HG03521 (cell line): Measurements from ENCODE around the gene ZBTB42.

ENCODE experiments used
- ATAC-seq: cut with Tn5 transposase; IDR thresholded peaks from one replicate; pipeline ENCODE4 v1.9.1; 2021; ENCODE audit warnings: mild to moderate bottlenecking, moderate library complexity; ENCODE audit not compliant: unreplicated experiment

Gene ZBTB42

DNA sequence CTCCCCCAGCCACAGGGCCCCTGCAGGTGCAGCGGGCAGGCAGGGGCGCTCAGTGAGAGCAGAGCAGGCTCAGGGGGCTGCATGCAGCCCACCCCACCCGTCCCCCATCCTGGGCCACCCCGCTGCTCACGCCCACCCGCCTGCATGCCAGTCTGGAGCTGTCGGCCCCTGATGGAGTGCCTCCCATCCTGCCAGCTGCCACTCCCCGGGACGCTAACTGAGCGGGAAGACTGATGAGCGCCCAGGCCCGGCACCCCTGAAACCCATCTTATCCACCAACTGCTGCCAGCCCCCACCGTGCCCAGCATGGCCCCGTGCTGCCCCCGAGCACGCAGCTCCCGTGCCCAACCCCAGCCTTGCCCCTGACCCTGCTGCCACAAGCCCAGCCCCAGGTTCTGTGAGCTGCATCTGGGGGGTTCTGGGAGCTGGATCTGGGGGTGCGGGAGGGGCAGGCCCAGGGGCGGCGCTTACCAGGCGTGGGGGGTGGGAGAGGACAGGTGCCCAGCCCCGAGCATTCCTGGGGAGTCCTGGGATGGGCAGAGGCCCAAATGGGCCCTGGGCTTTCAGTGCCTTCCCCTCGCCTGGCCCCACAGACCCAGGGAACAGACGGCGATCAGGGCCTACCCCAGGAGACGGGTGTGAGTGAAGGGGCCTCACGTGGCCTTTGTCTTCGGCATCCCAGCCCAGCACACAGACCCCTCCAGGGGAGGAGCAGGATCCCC lies 18.7 kb upstream of the ZBTB42 start:
- no peak for ATAC-seq

DNA sequence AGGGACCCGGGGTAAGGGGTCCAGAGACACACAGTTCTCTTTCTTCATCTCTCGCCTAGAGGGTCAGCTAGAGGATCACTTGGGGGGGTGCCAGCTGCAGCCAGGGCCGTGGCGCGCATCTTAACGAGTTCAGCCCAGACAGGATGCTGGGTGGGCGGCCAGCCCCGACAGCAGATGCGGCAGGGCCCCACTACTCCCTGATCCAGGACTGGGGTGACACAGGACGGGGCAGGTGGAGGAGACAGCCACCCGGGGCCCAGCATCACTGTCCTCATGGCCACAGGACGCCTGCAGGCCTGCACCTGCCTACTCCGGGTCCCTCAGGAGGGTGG lies 18.1 kb upstream of the ZBTB42 start:
- no peak for ATAC-seq

DNA sequence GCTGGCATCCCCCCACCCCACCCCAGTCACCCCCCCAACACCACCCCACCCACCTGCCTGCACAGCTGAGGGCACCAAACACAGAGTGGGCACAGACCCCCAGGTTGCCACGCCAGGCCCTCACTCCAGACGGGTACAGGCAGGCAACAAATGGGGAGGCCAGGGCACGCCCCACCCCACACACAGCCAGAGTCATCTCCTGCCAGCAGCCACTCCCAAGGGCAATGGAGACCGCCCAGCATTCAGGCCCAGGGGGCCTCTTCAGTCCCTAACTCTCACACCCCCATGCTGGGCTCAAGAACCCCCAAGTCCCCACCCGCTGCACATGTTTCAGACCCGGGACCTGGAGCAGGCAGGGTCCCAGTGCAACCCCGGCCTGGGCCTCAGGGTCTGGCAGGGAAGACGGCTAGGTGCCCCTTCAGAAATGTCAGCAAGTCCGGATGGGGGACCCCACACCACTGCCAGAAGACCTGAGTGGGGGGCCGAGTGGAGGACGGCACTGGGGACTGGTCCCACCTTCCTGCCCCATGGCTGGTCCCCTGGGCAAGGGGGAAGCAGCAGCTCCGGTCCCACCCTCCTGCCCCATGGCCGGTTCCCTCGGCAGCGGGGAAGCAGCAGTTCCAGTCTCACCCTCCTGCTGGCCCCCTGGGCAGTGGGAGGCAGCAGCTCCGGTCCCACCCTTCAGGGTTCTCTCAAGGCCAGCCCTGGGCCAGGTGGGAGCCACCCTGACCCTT lies 17.2 kb upstream of the ZBTB42 start:
- no peak for ATAC-seq

DNA sequence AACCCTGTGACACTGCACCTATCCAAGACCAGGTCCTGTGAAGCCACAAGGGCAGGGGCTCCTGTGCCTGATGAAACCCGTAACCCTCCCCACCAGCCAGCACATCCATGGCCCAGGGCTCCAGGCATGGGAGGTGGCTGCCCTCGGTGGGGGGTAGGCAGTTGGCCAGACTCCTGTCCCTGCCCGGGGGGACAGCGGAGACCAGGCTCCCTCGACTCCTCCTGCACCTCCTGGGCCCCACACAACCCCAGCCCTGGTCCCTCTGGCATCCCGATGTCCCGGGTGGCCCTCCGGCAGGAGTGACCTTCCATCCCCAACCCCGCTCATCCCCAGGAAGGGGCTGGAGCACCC lies 16.7 kb upstream of the ZBTB42 start:
- ATAC-seq = no peak

- ATAC-seq = no peak
Measured at GRCh38 chr14:104784846-104785707, 15.8 kb upstream of the ZBTB42 start.

DNA sequence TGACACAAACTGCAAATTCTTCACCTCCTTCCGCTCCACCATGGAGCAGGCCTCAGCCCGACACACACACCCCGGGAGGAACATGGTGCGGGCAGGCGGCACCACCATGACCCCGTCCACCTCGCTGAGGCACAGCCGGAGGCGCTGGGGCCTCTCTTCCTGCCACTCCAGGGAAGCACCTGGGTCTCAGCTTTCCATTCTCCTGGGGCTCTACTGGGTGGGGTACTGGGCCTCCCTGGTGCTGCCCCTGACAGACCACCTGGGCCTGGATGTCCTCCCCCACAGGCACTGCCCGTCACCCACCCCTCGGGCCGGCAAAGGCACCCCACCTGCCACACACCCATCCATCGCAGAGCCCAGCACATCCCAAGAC lies 15.2 kb upstream of the ZBTB42 start:
- ATAC-seq = no peak

GRCh38 chr14:104786091-104786586 lies 14.8 kb upstream of the ZBTB42 start:
- no peak for ATAC-seq

DNA sequence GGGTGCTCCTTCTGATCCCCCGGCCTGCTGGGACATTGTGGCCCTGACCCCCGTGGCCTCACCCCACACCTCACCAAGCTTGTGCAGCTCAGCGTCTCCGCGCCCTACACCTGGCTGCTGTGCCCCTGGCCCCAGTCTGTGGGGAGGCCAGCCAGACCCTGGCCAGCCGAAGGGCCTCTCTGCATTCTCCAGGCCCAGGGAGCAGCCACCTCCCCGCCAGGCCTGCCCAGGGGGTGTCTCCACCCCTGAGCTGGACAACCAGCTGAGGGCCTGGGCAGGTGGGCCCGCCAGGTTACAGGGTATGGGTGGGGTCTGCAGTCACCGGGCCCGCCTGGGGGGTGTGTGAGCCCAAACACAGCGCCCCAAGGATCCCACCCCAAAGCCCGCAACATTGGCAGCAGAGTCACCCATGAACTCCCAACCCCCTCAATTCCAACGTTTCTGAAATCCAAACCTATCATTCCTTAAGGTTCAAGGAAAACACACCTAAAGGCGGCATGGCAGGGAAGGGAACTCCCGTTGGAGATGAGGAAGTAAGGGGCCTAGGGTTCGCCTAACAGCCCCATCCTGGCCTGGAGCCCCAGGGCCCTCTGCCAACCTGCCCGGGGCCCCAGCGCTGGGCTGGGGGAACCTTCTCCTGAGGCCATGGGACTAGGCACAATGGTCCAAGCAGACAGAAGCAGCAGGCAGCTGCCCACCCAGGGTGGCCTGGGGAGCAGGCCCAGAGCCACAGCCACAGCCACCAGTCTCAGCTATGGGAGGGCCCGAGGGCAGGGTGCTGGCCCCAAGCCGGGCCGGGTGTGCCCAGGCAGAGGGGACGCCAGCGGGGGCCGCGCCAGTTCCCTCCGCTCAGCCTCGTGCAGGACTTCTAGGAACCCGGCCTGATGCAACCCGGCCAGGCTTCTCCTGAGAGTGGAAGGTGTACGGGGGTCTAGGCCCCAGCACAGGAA lies 13.9 kb upstream of the ZBTB42 start:
- no peak for ATAC-seq

DNA sequence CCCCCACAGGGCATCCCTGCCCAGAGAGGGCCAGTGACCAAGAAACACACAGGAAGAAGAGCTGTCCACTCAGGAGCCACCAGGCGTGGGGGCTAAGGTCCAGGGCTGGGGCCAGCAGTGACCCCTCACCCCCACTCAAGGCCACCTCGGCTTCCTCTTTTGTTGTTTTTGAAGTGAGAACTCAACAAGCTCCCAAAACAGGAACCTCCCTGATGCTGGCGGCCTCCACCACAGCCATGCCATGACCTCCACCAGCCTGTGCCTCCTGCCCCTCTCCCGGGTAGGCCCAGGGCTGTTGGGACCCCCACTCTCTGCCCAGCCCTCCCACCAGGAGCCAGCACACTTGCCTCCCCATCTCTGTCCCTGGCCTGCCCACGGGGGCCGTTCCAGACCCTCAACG lies 13.2 kb upstream of the ZBTB42 start:
- no peak for ATAC-seq

- ATAC-seq = no peak
Measured at GRCh38 chr14:104788161-104788818, 12.6 kb upstream of the ZBTB42 start.

DNA sequence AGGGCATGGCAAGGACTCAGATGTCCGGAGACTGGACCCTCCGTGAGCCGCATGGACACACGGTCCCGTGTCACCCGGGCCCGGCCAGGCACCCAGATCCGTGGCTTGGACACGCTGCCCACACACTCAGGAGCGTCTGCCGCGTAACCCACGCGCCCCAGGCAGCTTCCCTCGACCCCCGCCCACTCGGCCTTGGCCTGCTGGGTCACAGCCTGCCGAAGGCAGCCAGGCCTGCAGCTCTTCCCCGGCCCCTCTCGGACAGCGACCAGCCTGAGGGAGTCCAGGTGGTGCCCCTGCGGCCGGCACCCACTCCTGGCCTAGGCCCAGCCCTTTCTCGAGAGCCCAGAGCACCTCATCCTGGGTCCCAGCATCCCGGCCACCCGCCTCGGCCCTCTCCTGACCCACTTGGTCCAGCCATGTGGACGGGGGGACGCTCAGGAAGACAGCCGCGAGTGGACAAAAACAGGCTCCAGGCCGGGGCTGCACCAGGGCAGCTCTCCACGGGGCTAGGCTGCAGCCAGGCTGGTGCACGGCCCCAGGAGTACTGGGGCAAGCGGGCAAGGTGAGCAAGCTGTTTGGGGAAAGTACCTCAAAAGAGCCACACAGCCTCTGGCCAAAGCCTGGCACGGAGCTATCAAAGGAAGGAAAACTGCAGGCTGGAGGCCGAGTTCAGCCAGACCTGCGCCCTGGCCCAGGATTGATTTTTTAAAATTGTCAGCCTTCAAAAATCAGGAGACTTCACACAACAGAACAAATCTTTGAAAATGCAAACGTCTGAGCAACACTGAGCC lies 11.8 kb upstream of the ZBTB42 start:
- no peak for ATAC-seq

- ATAC-seq = no peak
Measured at GRCh38 chr14:104789752-104790743, 10.9 kb upstream of the ZBTB42 start.

DNA sequence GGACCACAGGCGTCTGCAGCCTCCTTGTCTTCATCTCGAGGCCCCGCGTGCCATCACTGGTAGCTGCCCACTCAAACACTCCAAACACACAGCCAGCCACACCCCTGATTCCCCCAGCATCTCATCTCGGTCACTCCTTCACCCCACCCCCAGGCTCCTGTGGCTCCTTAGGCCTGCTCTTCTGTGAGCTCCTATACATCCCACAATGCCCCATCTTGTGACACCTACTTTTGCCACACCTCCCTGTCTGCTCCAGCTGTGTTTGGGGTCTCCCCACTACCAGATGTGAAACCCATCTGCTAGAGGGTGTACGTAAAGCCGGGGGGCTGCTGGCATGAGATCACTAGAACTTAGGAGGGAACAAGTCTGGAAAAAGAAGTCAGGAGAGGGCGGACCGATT lies 9.5 kb upstream of the ZBTB42 start:
- no peak for ATAC-seq

- no peak for ATAC-seq
Measured at GRCh38 chr14:104792101-104792884, 8.6 kb upstream of the ZBTB42 start.

GRCh38 chr14:104792945-104793702 lies 7.8 kb upstream of the ZBTB42 start:
- no peak for ATAC-seq

GRCh38 chr14:104793703-104793959 lies 7.3 kb upstream of the ZBTB42 start:
- ATAC-seq = no peak

DNA sequence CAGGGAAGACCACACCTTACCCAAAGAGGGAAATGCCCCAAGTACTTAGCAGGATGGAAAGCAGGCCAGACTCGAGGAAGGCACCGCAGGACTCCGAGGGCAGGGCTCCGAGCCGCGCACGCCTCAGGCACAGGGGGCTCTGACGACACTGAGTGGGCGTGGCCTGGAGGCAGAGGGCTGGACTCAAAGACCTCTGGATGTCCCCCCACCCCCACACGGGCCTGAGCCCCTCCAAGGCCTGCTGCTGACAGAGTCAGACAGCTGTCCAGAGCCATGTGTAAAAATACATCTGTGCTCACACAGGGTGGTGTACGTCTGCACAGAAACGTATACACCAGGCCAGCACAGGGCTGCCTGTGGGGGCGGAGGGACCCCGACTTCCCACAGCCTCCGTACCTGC lies 6.8 kb upstream of the ZBTB42 start:
- no peak for ATAC-seq
